HepG2 (cell line): ENCODE results near the gene WFDC5. TPM values are rescaled to one million over a fixed set of nuclear protein-coding genes. Genes with fewer than 3 reads are reported as not detected.

Source experiments
- ATAC-seq: fragments of 200-7000 bp; cut with Tn5 transposase; 3 replicates; pipeline ENCODE4 v1.9.1; 2020; ENCODE audit warnings: mild to moderate bottlenecking, moderate library complexity
- BruUV-seq: library from RNA; stranded (reverse); fragments of 400-500 nt; replicated peaks from 2 replicates; lab custom pipeline; 2021; lab: Mats Ljungman, UMichigan
- CTCF ChIA-PET: fragments of 300-600 bp; formaldehyde crosslinking; extraction: SDS; loops from one replicate; lab custom pipeline; 2021; ENCODE audit warnings: low total read pairs, inconsistent platforms, low intra/inter-chr PET ratio; lab: Yijun Ruan, JAX
- POLR2A ChIA-PET: fragments of 350-600 bp; sonication (Branson Sonifier 250); formaldehyde crosslinking; loops from one replicate; lab custom pipeline; 2020; ENCODE audit warnings: antibody characterized with exemption, inconsistent platforms; lab: Yijun Ruan, JAX
- DNase-seq: peaks from one replicate; pipeline ENCODE4 v3.0.0-alpha.2; 2015; ENCODE audit warnings: low spot score
- FAIRE-seq: peaks from 3 replicates; lab custom pipeline; 2011; peaks lifted over from hg19 to GRCh38; lab: Jason Lieb, UNC
- H2AFZ ChIP-seq: one replicate; pipeline ENCODE4 v1.6.1; 2011; ENCODE audit warnings: low read length, inconsistent platforms
- H3K27ac ChIP-seq: fragments of 300-600 bp; 3 replicates; pipeline ENCODE4 v1.8.0; 2011; ENCODE audit warnings: mixed run types, mild to moderate bottlenecking, mixed read lengths, low read length, inconsistent platforms; ENCODE audit not compliant: insufficient read depth; ENCODE audit errors: extremely low read length
- H3K27me3 ChIP-seq, 2 experiments: fragments of 200-600 bp in 1 of 2; 2 replicates in 1 of 2; 3 replicates in 1 of 2; pipeline versions ENCODE4 v1.6.0 to v1.8.0; 2011; ENCODE audit warnings: low read length in 2 of 2, mild to moderate bottlenecking in 2 of 2, moderate library complexity in 2 of 2, inconsistent platforms in 1 of 2; ENCODE audit not compliant: insufficient read depth in 2 of 2, control insufficient read depth in 1 of 2
- H3K36me3 ChIP-seq, 2 experiments: fragments of 200-600 bp in 1 of 2; replicated peaks in 1 of 2; 2 replicates in 1 of 2; 3 replicates in 1 of 2; pipeline versions ENCODE4 v1.5.1 to v1.8.0; 2011; ENCODE audit warnings: low read length in 2 of 2, inconsistent platforms in 1 of 2; ENCODE audit not compliant: insufficient read depth in 2 of 2, control insufficient read depth in 1 of 2
- H3K4me1 ChIP-seq: 2 replicates; pipeline ENCODE4 v1.5.1; 2012; ENCODE audit warnings: low read length, inconsistent platforms; ENCODE audit not compliant: insufficient read depth
- H3K4me2 ChIP-seq: 2 replicates; pipeline ENCODE4 v1.6.0; 2011; ENCODE audit warnings: low read depth, low read length, inconsistent platforms
- H3K4me3 ChIP-seq, 3 experiments: fragments of 200-600 bp in 1 of 3; sonication (generic), shearing (Covaris generic) in 1 of 3; replicated peaks in 1 of 3; 2 replicates each; pipeline ENCODE4 v1.5.1; 2011 to 2016; ENCODE audit warnings: low read length in 3 of 3, inconsistent platforms in 2 of 3, low read depth in 2 of 3, mild to moderate bottlenecking in 2 of 3, control low read depth in 1 of 3, mixed read lengths in 1 of 3; ENCODE audit not compliant: insufficient read depth in 1 of 3
- H3K79me2 ChIP-seq: one replicate; pipeline ENCODE4 v1.6.1; 2011; ENCODE audit warnings: low read length, inconsistent platforms; ENCODE audit not compliant: insufficient read depth
- H3K9ac ChIP-seq: 2 replicates; pipeline ENCODE4 v1.6.0; 2011; ENCODE audit warnings: mild to moderate bottlenecking, low read depth, low read length, inconsistent platforms; ENCODE audit not compliant: insufficient read depth
- H3K9me3 ChIP-seq: 2 replicates; pipeline ENCODE4 v1.5.1; 2012; ENCODE audit warnings: mild to moderate bottlenecking, low read length
- H4K20me1 ChIP-seq: 2 replicates; pipeline ENCODE4 v1.6.0; 2011; ENCODE audit warnings: inconsistent platforms, mild to moderate bottlenecking, low read length, moderate library complexity; ENCODE audit not compliant: insufficient read depth
- ARID4A ChIP-seq: sonication (generic); formaldehyde crosslinking; IDR thresholded peaks from 2 replicates; pipeline ENCODE4 v1.5.0; 2020; ENCODE audit warnings: mild to moderate bottlenecking, missing genetic modification reagents, borderline replicate concordance
- HMG20A ChIP-seq: IDR thresholded peaks from 2 replicates; pipeline ENCODE4 v1.6.1; 2016; ENCODE audit warnings: borderline replicate concordance
- NR0B2 ChIP-seq: sonication (generic); formaldehyde crosslinking; IDR thresholded peaks from 2 replicates; pipeline ENCODE4 v1.4.0; 2020; ENCODE audit warnings: mild to moderate bottlenecking, missing genetic modification reagents
- ZC3H13 ChIP-seq: sonication (generic); formaldehyde crosslinking; IDR thresholded peaks from 2 replicates; pipeline ENCODE4 v1.8.1; 2023; ENCODE audit warnings: mild to moderate bottlenecking, missing genetic modification reagents, moderate library complexity
- ZFP36L2 ChIP-seq: sonication (generic); formaldehyde crosslinking; IDR thresholded peaks from 2 replicates; pipeline ENCODE4 v1.4.0; 2020; ENCODE audit warnings: missing genetic modification reagents
- ZFX ChIP-seq: sonication (generic); formaldehyde crosslinking; IDR thresholded peaks from 2 replicates; pipeline ENCODE4 v1.4.0; 2020; ENCODE audit warnings: mild to moderate bottlenecking, low read depth, missing genetic modification reagents, moderate library complexity
- ZIK1 ChIP-seq: sonication (generic); formaldehyde crosslinking; IDR thresholded peaks from 2 replicates; pipeline ENCODE4 v1.5.0; 2020; ENCODE audit warnings: mild to moderate bottlenecking, low read depth, missing genetic modification reagents, borderline replicate concordance
- ZNF121 ChIP-seq: sonication (generic); formaldehyde crosslinking; IDR thresholded peaks from 2 replicates; pipeline ENCODE4 v1.5.0; 2020; ENCODE audit warnings: mild to moderate bottlenecking, missing genetic modification reagents
- ZNF451 ChIP-seq: sonication (generic); formaldehyde crosslinking; IDR thresholded peaks from 2 replicates; pipeline ENCODE4 v1.5.0; 2020; ENCODE audit warnings: mild to moderate bottlenecking, missing genetic modification reagents
- WGBS: methylation state at CpG from one replicate; pipeline ENCODE4 v1.1.6; 2017; ENCODE audit warnings: low lambda C conversion rate; 5-methylcytosine and 5-hydroxymethylcytosine counted together
- in situ Hi-C: cut with HindIII; loops from 2 replicates; pipeline ENCODE4 v1.10.0; 2017; ENCODE audit warnings: low pct_unique_long_range_greater_than_20kb; ENCODE audit not compliant: extremely low pct_ligation_motif_present
- intact Hi-C: fragments of 100-400 bp; cut with micrococcal nuclease; formaldehyde crosslinking; loops from one replicate; pipeline ENCODE4 v1.10.0; 2022; ENCODE audit not compliant: unreplicated experiment
- polyA plus RNA-seq, 8 experiments: library from polyadenylated mRNA; depleted of rRNA in 3 of 8; stranded (reverse) in 7 of 8; unstranded in 1 of 8; fragments of >200 nt; fragmentation: Illumina TruSeq in 4 of 8; extraction: Trizol in 4 of 8; gene quantifications; 2 replicates each; pipeline versions ENCODE4 v1.2.1 to v1.2.3, GENCODE V29; 2011 to 2016; ENCODE audit warnings: low read depth in 4 of 8, missing spikeins in 1 of 8, mixed read lengths in 1 of 8; ENCODE audit not compliant: insufficient read depth in 1 of 8
- total RNA-seq, 5 experiments: library from RNA; depleted of rRNA; stranded (reverse); fragments of >200 nt; fragmentation: Illumina TruSeq; extraction: Trizol; gene quantifications; 2 replicates each; pipeline ENCODE4 v1.2.3, GENCODE V29; 2016; ENCODE audit warnings: low read depth in 1 of 5
- TF ChIP-seq, protein P1 (sequence below): sonication (generic); formaldehyde crosslinking; IDR thresholded peaks from one replicate; pipeline ENCODE4 v1.5.1; 2020; ENCODE audit warnings: mild to moderate bottlenecking, missing genetic modification reagents; ENCODE audit errors: not compliant biosample characterization

The WFDC5 gene
- total and polyA plus RNA-seq, 2 of the 13 experiments (the other 11 are each of a cell fraction or from before 2014, with no cell fraction given) = not detected

GRCh38 chr20:45067558-45067957 is 47.4 kb downstream of the WFDC5 start (continued):
- TF ChIP-seq, protein P1, sequence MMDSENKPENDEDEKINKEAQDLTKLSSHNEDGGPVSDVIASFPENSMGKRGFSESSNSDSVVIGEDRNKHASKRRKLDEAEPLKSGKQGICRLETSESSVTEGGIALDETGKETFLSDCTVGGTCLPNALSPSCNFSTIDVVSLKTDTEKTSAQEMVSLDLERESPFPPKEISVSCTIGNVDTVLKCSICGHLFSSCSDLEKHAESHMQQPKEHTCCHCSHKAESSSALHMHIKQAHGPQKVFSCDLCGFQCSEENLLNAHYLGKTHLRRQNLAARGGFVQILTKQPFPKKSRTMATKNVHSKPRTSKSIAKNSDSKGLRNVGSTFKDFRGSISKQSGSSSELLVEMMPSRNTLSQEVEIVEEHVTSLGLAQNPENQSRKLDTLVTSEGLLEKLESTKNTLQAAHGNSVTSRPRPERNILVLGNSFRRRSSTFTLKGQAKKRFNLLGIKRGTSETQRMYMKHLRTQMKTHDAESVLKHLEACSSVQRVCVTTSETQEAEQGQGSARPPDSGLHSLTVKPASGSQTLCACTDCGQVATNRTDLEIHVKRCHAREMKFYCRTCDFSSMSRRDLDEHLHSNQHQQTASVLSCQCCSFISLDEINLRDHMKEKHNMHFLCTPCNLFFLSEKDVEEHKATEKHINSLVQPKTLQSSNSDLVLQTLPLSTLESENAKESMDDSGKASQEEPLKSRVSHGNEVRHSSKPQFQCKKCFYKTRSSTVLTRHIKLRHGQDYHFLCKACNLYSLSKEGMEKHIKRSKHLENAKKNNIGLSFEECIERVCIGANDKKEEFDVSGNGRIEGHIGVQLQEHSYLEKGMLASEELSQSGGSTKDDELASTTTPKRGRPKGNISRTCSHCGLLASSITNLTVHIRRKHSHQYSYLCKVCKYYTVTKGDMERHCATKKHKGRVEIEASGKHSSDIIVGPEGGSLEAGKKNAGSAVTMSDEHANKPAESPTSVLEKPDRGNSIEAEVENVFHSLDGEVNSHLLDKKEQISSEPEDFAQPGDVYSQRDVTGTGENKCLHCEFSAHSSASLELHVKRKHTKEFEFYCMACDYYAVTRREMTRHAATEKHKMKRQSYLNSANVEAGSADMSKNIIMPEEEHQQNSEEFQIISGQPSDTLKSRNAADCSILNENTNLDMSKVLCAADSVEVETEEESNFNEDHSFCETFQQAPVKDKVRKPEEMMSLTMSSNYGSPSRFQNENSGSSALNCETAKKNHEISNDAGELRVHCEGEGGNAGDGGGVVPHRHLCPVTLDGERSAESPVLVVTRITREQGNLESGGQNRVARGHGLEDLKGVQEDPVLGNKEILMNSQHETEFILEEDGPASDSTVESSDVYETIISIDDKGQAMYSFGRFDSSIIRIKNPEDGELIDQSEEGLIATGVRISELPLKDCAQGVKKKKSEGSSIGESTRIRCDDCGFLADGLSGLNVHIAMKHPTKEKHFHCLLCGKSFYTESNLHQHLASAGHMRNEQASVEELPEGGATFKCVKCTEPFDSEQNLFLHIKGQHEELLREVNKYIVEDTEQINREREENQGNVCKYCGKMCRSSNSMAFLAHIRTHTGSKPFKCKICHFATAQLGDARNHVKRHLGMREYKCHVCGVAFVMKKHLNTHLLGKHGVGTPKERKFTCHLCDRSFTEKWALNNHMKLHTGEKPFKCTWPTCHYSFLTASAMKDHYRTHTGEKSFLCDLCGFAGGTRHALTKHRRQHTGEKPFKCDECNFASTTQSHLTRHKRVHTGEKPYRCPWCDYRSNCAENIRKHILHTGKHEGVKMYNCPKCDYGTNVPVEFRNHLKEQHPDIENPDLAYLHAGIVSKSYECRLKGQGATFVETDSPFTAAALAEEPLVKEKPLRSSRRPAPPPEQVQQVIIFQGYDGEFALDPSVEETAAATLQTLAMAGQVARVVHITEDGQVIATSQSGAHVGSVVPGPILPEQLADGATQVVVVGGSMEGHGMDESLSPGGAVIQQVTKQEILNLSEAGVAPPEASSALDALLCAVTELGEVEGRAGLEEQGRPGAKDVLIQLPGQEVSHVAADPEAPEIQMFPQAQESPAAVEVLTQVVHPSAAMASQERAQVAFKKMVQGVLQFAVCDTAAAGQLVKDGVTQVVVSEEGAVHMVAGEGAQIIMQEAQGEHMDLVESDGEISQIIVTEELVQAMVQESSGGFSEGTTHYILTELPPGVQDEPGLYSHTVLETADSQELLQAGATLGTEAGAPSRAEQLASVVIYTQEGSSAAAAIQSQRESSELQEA (CRISPR knock-in tag) = no peak
- TF ChIP-seq ZNF451 = no peak

DNA sequence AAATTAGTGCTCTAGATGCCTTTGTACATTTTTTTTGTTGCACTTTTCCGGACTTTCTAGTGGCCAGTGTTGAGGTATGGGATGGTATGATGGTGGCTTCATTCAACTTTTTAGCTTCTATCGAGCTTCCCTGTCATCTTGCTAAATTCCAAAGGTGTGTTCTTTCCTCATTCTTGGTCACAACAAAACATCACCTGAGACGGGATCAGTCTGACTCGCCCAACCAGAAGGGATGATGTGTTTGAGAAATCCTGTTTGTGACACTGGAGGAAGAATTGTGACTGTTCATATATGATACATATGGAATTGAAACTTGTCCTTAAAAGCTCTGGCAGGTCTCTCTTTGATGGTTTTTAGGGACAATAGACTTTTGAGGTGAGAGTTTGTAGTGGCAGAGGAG is 47.9 kb downstream of the WFDC5 start:
- DNase-seq (no peak), FAIRE-seq (no peak)
- CTCF ChIA-PET = no interaction called here
- TF ChIP-seq NR0B2 = no peak
- no peak for TF ChIP-seq ARID4A (CRISPR knock-in tag)
- TF ChIP-seq HMG20A (CRISPR knock-in tag) = no peak
- TF ChIP-seq ZIK1 (CRISPR knock-in tag) = no peak
- TF ChIP-seq ZNF121 (CRISPR knock-in tag) = no peak
- TF ChIP-seq ZC3H13 (CRISPR knock-in tag) = no peak
- no peak for TF ChIP-seq ZFP36L2 (CRISPR knock-in tag)
- TF ChIP-seq ZFX (CRISPR knock-in tag) = no peak

More for the DNA sequence above, 47.9 kb downstream of the WFDC5 start:
- in situ Hi-C loops (no loop called here), intact Hi-C loops (no loop called here)
- Histone ChIP-seq H3K27ac (no peak overlapping the region), H3K9me3 (no peaks in the 10 kb centered on the region), H2AFZ (no peak overlapping the region), H4K20me1 (no peaks in the 10 kb centered on the region), H3K9ac (no peak overlapping the region), H3K4me2 (no peak overlapping the region), H3K4me1 (0 out of 2 replicates have a peak, but pooled peaks cover 2% of the 10 kb centered on the region), H3K79me2 (no peaks in the 10 kb centered on the region), H3K4me3 (no peak overlapping the region), H3K36me3 (peaks cover 2 to 12% of the 10 kb centered on the region in 2 experiments; a peak in 4 of 5 replicates), H3K27me3 (no peaks in the 10 kb centered on the region)
- POLR2A ChIA-PET = no interaction called here
- WGBS = 97% methylated on average over 4 of the region's 4 CpGs
- no TSS peak for BruUV-seq
- no peak for ATAC-seq
